ENCODE measurements around the gene H1-8.

The H1-8 gene

GRCh38 chr3:129593595-129594339, 50.8 kb downstream of the H1-8 start:
- no peak for DNase-seq (ENCODE audit: low read depth, low spot score)

DNA sequence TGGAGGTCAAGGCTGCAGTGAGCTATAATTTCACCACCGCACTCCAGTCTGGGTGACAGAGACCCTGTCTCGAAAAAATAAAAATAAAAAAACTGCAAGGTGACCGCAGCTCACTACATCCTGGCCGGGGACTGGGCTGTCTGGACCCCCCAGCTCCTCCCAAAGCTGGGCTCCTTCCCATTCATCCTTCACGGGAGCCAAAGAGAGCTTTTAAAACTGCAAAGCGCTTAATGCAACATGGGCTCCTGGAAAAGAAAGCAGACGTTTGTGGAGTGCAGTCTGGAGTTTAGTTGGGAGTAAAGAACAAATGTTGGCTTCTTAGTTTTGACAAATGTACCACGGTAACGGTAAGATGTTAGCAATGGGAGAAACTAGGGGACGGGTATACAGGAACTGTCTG, 51.4 kb downstream of the H1-8 start:
- DNase-seq (ENCODE audit: low read depth, low spot score), result no peak

- no peak for DNase-seq (ENCODE audit: low read depth, low spot score)
Measured at GRCh38 chr3:129594907-129595390, 52.0 kb downstream of the H1-8 start.

GRCh38 chr3:129595544-129596193, 52.7 kb downstream of the H1-8 start:
- DNase-seq (ENCODE audit: low read depth, low spot score), result no peak

GRCh38 chr3:129596194-129597086, 53.5 kb downstream of the H1-8 start:
- no peak for DNase-seq (ENCODE audit: low read depth, low spot score)

DNA sequence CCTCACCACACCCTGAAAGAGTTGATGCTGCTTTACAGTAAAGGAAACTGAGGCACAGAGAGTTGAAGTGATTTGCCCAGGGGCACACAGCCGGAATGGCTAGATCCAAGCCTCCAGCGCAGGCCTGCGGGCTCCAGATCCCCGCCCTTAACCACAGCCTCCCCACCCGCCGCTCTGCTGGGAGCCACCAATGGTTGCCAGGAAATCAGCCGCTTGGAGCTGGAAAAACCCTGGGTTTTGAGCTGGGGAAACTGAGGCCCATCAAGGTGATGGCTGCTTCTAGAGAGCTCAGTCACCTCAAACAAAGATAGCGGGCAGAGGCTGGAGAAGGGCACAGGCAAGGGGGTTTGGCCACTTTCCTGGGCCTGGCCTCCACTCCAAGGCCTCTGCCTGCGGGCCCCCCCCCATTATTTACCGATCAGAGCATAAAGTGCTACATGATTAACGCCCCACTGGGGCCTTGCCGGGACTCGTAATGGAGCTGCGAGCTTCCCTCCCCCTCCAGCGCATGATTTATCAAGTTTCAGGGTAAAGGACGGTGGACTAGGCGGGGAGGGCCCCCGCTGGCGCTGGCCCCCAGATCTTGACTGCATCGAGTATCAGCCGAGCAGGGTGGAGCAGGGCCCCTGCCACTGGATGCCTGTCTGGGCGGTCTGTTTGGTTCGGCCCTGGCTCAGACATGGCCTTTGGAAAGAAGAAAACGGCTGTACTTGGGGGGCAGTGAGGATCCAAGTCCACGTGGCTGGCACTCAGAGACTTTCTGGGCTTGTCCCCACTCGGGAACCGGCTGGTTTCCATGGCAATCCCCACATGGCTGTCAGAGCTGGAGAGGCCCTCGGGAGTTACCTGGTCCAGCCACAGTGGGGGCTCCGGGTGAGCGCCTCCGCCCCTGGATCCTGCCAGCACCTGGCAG, 54.4 kb downstream of the H1-8 start:
- no peak for DNase-seq (ENCODE audit: low read depth, low spot score)

DNA sequence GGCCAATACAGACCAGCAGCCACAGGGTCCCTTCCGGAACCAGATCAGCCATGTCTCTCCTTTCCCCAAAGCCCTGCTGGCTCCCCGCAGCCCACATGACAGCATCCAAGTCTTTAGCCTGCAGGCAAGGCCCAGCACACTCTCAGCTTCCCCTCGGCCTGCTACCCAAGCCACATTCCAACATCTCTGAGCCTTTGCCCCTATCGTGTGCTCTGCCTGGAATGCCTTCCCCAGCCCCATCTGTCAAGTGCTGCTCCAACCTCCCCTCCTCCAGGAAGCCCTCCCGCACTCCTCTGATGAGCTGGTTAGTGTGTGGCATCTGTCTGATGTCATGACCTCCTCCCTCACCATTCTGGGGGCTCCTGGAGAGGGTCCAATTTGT, 55.0 kb downstream of the H1-8 start:
- DNase-seq (ENCODE audit: low read depth, low spot score), result no peak

GRCh38 chr3:129598484-129598883, 55.5 kb downstream of the H1-8 start:
- no peak for DNase-seq (ENCODE audit: low read depth, low spot score)

DNA sequence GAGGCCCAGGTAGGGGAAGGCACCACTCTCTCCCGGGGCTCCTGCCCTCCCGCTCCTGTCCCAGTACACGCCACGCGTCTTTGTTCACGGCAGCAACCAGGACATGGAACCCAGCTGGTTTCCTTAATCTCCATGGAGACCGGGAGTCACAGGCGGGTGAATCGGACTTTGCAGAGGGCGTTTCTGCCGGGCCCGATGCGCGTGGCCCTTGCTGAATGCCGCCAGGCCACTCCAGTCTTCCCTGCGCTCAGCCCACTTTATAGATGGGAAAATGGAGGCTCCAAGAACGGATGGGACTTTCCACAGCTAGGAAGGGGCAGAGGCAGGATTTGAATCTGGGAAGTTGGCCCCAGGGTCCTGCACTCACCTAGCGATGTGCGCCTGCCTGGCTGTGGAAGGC, 56.1 kb downstream of the H1-8 start:
- no peak for DNase-seq (ENCODE audit: low read depth, low spot score)

DNA sequence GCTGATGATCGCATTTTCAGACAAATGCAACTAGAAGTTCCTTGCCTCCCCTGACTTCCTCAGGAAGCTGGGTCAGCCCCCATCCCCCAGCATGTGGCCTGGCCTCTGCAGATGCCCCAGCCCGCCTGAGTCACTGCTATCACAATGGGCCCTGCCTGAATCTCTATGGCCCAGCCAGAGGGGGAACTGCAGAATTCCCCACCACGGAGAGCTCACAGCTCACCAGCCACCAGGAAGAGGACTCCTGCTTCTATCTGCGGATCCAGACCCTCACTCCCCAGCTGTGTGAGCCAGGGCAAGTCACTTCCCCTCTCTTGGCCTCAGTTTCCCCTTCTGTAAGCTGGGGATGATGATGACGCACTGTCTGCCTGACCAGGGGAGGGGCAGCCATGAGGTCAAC, 56.6 kb downstream of the H1-8 start:
- DNase-seq (ENCODE audit: low read depth, low spot score), result no peak

- DNase-seq (ENCODE audit: low read depth, low spot score), result no peak
Measured at GRCh38 chr3:129600348-129600747, 57.4 kb downstream of the H1-8 start.

All from iPS DF 19.7 (cell line).